SK-N-SH treated with all-trans-retinoic acid at 6 μM for 48 hours (cell line): ENCODE measurements around the gene NTF3.

Experiments
- ARNTL ChIP-seq: fragments of 450-650 bp; formaldehyde crosslinking; IDR thresholded peaks from 2 replicates; pipeline ENCODE4 v1.5.0; 2020; ENCODE audit warnings: low read depth, mild to moderate bottlenecking, moderate library complexity, borderline replicate concordance
- BACH2 ChIP-seq: fragments of 250-450 bp; sonication (Bioruptor Pico); IDR thresholded peaks from 2 replicates; pipeline ENCODE4 v1.9.0; 2021; ENCODE audit warnings: mild to moderate bottlenecking, borderline replicate concordance
- ESRRG ChIP-seq: fragments of 250-450 bp; sonication (Bioruptor Pico); IDR thresholded peaks from 2 replicates; pipeline ENCODE4 v1.6.1; 2021; ENCODE audit warnings: mild to moderate bottlenecking
- OSR1 ChIP-seq: fragments of 250-450 bp; sonication (Bioruptor Pico); IDR thresholded peaks from 2 replicates; pipeline ENCODE4 v1.8.0; 2022; ENCODE audit warnings: moderate library complexity, mild to moderate bottlenecking, inconsistent platforms
- PPARA ChIP-seq: fragments of 250-450 bp; sonication (Bioruptor Pico); IDR thresholded peaks from 2 replicates; pipeline ENCODE4 v1.5.0; 2020; ENCODE audit warnings: mild to moderate bottlenecking, borderline replicate concordance
- RARB ChIP-seq: fragments of 250-450 bp; sonication (Bioruptor Pico); IDR thresholded peaks from 2 replicates; pipeline ENCODE4 v1.8.0; 2021; ENCODE audit warnings: mild to moderate bottlenecking, moderate library complexity
- TOX ChIP-seq: fragments of 250-450 bp; sonication (Bioruptor Pico); IDR thresholded peaks from 2 replicates; pipeline ENCODE4 v1.8.0; 2021; ENCODE audit warnings: mild to moderate bottlenecking, moderate library complexity, borderline replicate concordance
- ZFP3 ChIP-seq: fragments of 250-450 bp; sonication (Bioruptor Pico); IDR thresholded peaks from 2 replicates; pipeline ENCODE4 v1.5.0; 2020; ENCODE audit warnings: mild to moderate bottlenecking, moderate library complexity
- ZFP30 ChIP-seq: fragments of 450-650 bp; formaldehyde crosslinking; IDR thresholded peaks from 2 replicates; pipeline ENCODE4 v1.5.0; 2022; ENCODE audit warnings: mild to moderate bottlenecking, moderate library complexity
- ZNF8 ChIP-seq: fragments of 450-650 bp; formaldehyde crosslinking; IDR thresholded peaks from 2 replicates; pipeline ENCODE4 v1.5.0; 2020; ENCODE audit warnings: mild to moderate bottlenecking, moderate library complexity
- TF ChIP-seq, protein P1 (sequence below): fragments of 250-450 bp; sonication (Bioruptor Pico); IDR thresholded peaks from 2 replicates; pipeline ENCODE4 v1.8.0; 2021; ENCODE audit warnings: low read depth, mild to moderate bottlenecking, moderate library complexity, borderline replicate concordance
- TF ChIP-seq, protein P2 (sequence below): fragments of 250-450 bp; sonication (Bioruptor Pico); IDR thresholded peaks from 2 replicates; pipeline ENCODE4 v1.5.0; 2020; ENCODE audit warnings: mild to moderate bottlenecking, moderate library complexity
- TF ChIP-seq, protein P3 (sequence below): fragments of 250-450 bp; sonication (Bioruptor Pico); IDR thresholded peaks from 2 replicates; pipeline ENCODE4 v1.5.1; 2020; ENCODE audit warnings: low read depth, mild to moderate bottlenecking, moderate library complexity

DNA sequence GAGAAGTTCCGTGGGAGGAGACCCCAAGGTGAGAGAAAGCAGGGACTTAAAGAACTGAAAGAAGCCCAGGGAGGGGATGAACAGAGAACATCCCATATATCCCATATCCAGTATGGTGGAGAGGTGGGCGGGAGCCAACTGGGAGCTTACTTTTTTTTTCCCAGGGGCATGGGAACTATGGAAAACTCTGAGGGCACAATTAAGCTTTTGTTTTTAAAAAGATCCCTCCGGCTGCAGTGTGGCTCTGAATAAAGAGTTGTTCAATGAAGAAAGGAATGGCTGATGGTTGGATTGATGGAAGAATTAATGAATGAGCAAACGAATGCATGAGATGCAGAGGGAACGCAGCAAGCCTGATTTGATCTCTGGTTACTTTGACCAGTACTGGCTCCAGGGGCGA, 12.6 kb downstream of the NTF3 start:
- TF ChIP-seq, protein P1, sequence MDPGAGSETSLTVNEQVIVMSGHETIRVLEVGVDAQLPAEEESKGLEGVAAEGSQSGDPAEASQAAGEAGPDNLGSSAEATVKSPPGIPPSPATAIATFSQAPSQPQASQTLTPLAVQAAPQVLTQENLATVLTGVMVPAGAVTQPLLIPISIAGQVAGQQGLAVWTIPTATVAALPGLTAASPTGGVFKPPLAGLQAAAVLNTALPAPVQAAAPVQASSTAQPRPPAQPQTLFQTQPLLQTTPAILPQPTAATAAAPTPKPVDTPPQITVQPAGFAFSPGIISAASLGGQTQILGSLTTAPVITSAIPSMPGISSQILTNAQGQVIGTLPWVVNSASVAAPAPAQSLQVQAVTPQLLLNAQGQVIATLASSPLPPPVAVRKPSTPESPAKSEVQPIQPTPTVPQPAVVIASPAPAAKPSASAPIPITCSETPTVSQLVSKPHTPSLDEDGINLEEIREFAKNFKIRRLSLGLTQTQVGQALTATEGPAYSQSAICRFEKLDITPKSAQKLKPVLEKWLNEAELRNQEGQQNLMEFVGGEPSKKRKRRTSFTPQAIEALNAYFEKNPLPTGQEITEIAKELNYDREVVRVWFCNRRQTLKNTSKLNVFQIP, result no peak
- TF ChIP-seq, protein P2, sequence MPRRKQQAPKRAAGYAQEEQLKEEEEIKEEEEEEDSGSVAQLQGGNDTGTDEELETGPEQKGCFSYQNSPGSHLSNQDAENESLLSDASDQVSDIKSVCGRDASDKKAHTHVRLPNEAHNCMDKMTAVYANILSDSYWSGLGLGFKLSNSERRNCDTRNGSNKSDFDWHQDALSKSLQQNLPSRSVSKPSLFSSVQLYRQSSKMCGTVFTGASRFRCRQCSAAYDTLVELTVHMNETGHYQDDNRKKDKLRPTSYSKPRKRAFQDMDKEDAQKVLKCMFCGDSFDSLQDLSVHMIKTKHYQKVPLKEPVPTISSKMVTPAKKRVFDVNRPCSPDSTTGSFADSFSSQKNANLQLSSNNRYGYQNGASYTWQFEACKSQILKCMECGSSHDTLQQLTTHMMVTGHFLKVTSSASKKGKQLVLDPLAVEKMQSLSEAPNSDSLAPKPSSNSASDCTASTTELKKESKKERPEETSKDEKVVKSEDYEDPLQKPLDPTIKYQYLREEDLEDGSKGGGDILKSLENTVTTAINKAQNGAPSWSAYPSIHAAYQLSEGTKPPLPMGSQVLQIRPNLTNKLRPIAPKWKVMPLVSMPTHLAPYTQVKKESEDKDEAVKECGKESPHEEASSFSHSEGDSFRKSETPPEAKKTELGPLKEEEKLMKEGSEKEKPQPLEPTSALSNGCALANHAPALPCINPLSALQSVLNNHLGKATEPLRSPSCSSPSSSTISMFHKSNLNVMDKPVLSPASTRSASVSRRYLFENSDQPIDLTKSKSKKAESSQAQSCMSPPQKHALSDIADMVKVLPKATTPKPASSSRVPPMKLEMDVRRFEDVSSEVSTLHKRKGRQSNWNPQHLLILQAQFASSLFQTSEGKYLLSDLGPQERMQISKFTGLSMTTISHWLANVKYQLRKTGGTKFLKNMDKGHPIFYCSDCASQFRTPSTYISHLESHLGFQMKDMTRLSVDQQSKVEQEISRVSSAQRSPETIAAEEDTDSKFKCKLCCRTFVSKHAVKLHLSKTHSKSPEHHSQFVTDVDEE (CRISPR knock-in tag), result no peak
- TF ChIP-seq RARB (CRISPR knock-in tag) (no peak), ZNF8 (CRISPR knock-in tag) (no peak), ZFP3 (no peak), BACH2 (no peak), PPARA (CRISPR knock-in tag) (no peak), ZFP30 (no peak), ESRRG (CRISPR knock-in tag) (no peak), ARNTL (CRISPR knock-in tag) (no peak), TOX (CRISPR knock-in tag) (no peak), OSR1 (CRISPR knock-in tag) (no peak)
- TF ChIP-seq, protein P3, sequence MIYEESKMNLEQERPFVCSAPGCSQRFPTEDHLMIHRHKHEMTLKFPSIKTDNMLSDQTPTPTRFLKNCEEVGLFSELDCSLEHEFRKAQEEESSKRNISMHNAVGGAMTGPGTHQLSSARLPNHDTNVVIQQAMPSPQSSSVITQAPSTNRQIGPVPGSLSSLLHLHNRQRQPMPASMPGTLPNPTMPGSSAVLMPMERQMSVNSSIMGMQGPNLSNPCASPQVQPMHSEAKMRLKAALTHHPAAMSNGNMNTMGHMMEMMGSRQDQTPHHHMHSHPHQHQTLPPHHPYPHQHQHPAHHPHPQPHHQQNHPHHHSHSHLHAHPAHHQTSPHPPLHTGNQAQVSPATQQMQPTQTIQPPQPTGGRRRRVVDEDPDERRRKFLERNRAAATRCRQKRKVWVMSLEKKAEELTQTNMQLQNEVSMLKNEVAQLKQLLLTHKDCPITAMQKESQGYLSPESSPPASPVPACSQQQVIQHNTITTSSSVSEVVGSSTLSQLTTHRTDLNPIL (CRISPR knock-in tag), result no peak
